ENCODE data around the gene GRIK3.

GRIK3 gene

GRCh38 chr1:36990928-36991327 is 43.4 kb downstream of the GRIK3 start:
- DNase-seq (ENCODE audit: insufficient read length, low spot score) (no peak), FAIRE-seq (no peak)
- TF ChIP-seq, protein P1, sequence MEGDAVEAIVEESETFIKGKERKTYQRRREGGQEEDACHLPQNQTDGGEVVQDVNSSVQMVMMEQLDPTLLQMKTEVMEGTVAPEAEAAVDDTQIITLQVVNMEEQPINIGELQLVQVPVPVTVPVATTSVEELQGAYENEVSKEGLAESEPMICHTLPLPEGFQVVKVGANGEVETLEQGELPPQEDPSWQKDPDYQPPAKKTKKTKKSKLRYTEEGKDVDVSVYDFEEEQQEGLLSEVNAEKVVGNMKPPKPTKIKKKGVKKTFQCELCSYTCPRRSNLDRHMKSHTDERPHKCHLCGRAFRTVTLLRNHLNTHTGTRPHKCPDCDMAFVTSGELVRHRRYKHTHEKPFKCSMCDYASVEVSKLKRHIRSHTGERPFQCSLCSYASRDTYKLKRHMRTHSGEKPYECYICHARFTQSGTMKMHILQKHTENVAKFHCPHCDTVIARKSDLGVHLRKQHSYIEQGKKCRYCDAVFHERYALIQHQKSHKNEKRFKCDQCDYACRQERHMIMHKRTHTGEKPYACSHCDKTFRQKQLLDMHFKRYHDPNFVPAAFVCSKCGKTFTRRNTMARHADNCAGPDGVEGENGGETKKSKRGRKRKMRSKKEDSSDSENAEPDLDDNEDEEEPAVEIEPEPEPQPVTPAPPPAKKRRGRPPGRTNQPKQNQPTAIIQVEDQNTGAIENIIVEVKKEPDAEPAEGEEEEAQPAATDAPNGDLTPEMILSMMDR (IDR thresholded peaks at IDR 0.05; ENCODE audit: insufficient read depth, missing control alignments): no peak

DNA sequence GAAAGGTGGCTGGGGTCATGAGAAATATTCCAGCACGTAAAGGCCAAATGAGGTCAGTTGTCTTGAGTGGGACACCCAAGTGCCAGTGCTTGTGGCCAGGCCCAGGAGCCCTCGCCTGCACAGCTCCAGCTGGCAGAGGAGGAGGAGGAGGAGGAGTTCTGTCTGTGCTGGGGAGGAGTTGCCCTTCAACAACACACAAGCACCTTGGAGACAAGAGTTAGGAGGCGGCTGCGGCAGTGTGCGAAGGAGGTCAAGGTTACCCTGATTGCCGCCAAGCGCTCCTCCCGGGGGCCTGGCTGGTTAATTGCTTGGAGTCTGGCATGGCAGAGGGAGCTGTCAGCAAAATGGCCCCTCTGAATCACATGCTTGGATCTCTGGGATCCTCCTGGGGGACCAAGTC is 45.1 kb downstream of the GRIK3 start:
- no peak for DNase-seq (ENCODE audit: insufficient read length, low spot score)
- TF ChIP-seq, protein P1 (IDR thresholded peaks at IDR 0.05; ENCODE audit: insufficient read depth, missing control alignments): no peak
- no peak for FAIRE-seq

- FAIRE-seq (no peak), DNase-seq (ENCODE audit: insufficient read length, low spot score) (no peak)
- TF ChIP-seq, protein P1 (IDR thresholded peaks at IDR 0.05; ENCODE audit: insufficient read depth, missing control alignments): no peak
Measured at GRCh38 chr1:36988741-36989193, 45.5 kb downstream of the GRIK3 start.

DNA sequence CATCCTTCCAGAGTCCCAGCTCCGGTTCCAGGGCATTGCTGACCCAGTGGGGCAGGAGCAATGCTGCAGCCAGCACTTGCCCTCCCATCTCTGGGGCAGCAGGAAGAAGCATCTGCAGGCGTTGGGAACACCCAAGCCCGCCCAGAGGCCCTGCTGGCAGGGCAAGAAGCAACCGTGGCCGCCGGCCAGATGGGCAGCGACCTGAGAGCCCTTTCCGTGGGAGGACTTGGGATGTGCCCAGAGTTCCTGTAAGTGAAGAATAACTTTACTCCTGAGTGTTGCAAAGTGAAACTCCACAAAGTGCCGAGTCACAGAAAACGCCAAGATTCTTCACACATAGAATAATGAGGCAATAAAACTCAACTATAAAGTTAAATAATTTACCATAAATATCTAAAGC is 46.0 kb downstream of the GRIK3 start:
- TF ChIP-seq, protein P1 (IDR thresholded peaks at IDR 0.05; ENCODE audit: insufficient read depth, missing control alignments): no peak
- FAIRE-seq: no peak
- no peak for DNase-seq (ENCODE audit: insufficient read length, low spot score)

GRCh38 chr1:36987276-36987675 is 47.0 kb downstream of the GRIK3 start:
- FAIRE-seq (no peak), DNase-seq (ENCODE audit: insufficient read length, low spot score) (no peak)
- TF ChIP-seq, protein P1 (IDR thresholded peaks at IDR 0.05; ENCODE audit: insufficient read depth, missing control alignments): no peak

DNA sequence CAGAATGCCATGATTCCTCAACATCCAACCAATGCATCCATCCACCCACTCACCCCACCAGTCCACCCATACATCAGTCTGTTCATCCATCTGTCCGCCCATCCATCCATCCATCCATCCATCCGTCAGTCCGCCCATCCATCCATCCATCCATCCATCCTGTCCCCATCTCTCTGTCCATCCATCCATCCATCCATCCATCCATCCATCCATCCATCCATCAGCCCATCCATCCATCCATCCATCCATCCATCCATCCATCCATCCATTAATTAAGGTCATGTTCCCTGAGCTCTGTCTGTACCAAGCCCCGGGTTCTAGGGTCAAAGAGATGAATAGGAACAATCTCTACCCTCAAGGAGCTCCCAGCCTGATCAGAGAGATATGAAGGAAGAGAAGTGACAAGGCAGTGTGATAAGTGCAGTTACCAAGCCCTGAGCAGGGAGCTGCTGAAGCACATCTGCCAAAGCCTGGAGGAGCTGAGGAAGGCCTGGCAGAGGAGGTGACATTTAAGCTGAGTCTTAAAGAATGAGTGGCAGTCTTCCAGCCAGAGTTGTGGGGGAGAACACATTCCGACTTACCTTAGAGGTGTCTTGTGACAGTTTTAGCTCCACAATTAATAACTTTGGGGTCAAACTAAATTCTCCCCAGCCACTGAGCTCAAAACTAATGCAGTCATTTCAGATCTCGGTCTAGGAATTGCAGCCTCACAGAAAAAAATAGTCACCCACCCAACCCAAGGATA is 47.9 kb downstream of the GRIK3 start:
- FAIRE-seq (no peak), DNase-seq (ENCODE audit: insufficient read length, low spot score) (no peak)
- TF ChIP-seq, protein P1 (IDR thresholded peaks at IDR 0.05; ENCODE audit: insufficient read depth, missing control alignments): no peak

- no peak for FAIRE-seq
- no peak for DNase-seq (ENCODE audit: insufficient read length, low spot score)
- TF ChIP-seq, protein P1 (IDR thresholded peaks at IDR 0.05; ENCODE audit: insufficient read depth, missing control alignments): no peak
Measured at GRCh38 chr1:36984675-36985074, 49.6 kb downstream of the GRIK3 start.
